Prostate gland (tissue), 2 donors: ENCODE measurements around the gene CDC14B.

Experiments
- CTCF ChIP-seq, 4 experiments: fragments of 200-600 bp in 2 of 4; fragments of 450-650 bp in 2 of 4; sonication (generic) in 2 of 4; IDR thresholded peaks; 1 replicate in 3 of 4; 2 replicates in 1 of 4; pipeline ENCODE4 v1.5.1; 2016 to 2019; ENCODE audit warnings: antibody characterized with exemption in 4 of 4, mild to moderate bottlenecking in 2 of 4, moderate library complexity in 2 of 4
- POLR2A ChIP-seq: fragments of 450-650 bp; IDR thresholded peaks from one replicate; pipeline ENCODE4 v1.6.1; 2016; ENCODE audit warnings: antibody characterized with exemption, mild to moderate bottlenecking
- POLR2AphosphoS5 ChIP-seq: sonication (generic); formaldehyde crosslinking; IDR thresholded peaks from one replicate; pipeline ENCODE4 v1.6.1; 2017; ENCODE audit warnings: antibody characterized with exemption

- TF ChIP-seq CTCF (IDR thresholded peaks at IDR 0.05) (no peak), POLR2AphosphoS5 (no peak), POLR2A (no peak)
Observed at GRCh38 chr9:96502539-96503373, 116.9 kb downstream of the CDC14B start.
